Epidermal melanocyte (primary cell): ENCODE measurements around the gene LIX1L.
"Not testable (repeated sequence)": the region's sequence is repeated elsewhere in the genome, so short reads cannot be mapped to it uniquely, and the experiment has no call there.

ENCODE experiments used
- DNase-seq: peaks from one replicate; pipeline ENCODE4 v3.0.0; 2011; ENCODE audit warnings: low spot score; ENCODE audit not compliant: insufficient read length

LIX1L gene

GRCh38 chr1:145937436-145937835 is 20.4 kb downstream of the LIX1L start:
- no peak for DNase-seq

- DNase-seq, result no peak
These were observed 21.6 kb downstream of the LIX1L start for GRCh38 chr1:145936247-145936646.

GRCh38 chr1:145935708-145936107 is 22.1 kb downstream of the LIX1L start:
- DNase-seq, result no peak

GRCh38 chr1:145932522-145933009 is 25.3 kb downstream of the LIX1L start:
- not testable (repeated sequence) for DNase-seq

GRCh38 chr1:145927916-145928643 is 29.7 kb downstream of the LIX1L start:
- DNase-seq, result no peak

- DNase-seq, result peak; percentile 74
These were observed 30.5 kb downstream of the LIX1L start, which contains the start of gene RBM8A for GRCh38 chr1:145927063-145927886. Gene RBM8A, minus strand, starts transcription at chr1:145927484. Its CDS starts 58 bp downstream, at chr1:145927426.

- DNase-seq, result no peak
These were observed 31.1 kb downstream of the LIX1L start for GRCh38 chr1:145926686-145927062.

- no peak for DNase-seq
These were observed 35.6 kb downstream of the LIX1L start for GRCh38 chr1:145922266-145922665.

GRCh38 chr1:145920297-145920696 is 37.5 kb downstream of the LIX1L start:
- DNase-seq, result not testable (repeated sequence)

GRCh38 chr1:145918992-145919939 is 38.6 kb downstream of the LIX1L start:
- DNase-seq, result no peak

GRCh38 chr1:145918144-145918991 is 39.4 kb downstream of the LIX1L start, which contains the start of gene PEX11B:
Gene PEX11B, minus strand, starts transcription at chr1:145918717. Its CDS starts 29 bp downstream, at chr1:145918688.
- peak; percentile 74 for DNase-seq

- DNase-seq, result no peak
These were observed 40.2 kb downstream of the LIX1L start for GRCh38 chr1:145917595-145917994.

- DNase-seq, result no peak
These were observed 41.1 kb downstream of the LIX1L start for GRCh38 chr1:145916745-145917144.

GRCh38 chr1:145912128-145912641 is 45.6 kb downstream of the LIX1L start:
- no peak for DNase-seq

GRCh38 chr1:145908653-145909052 is 49.2 kb downstream of the LIX1L start:
- DNase-seq, result no peak

GRCh38 chr1:145906954-145907753 is 50.7 kb downstream of the LIX1L start:
- no peak for DNase-seq

- no peak for DNase-seq
These were observed 56.4 kb downstream of the LIX1L start for GRCh38 chr1:145901312-145902021.

- DNase-seq, result no peak
These were observed 59.1 kb downstream of the LIX1L start for GRCh38 chr1:145898756-145899155.
